HEK293 (cell line): ENCODE measurements around the gene RPL36AL.

Experiments used
- BCL6B ChIP-seq: fragments of 450-650 bp; formaldehyde crosslinking; IDR thresholded peaks from 2 replicates; pipeline ENCODE4 v1.5.1; 2017; ENCODE audit warnings: missing biosample characterization, missing genetic modification characterization
- EGR2 ChIP-seq: fragments of 450-650 bp; formaldehyde crosslinking; IDR thresholded peaks from 2 replicates; pipeline ENCODE4 v1.5.1; 2016; ENCODE audit warnings: low read depth, missing biosample characterization, missing genetic modification characterization
- GLI2 ChIP-seq: fragments of 450-650 bp; formaldehyde crosslinking; IDR thresholded peaks from 2 replicates; pipeline ENCODE4; 2017; ENCODE audit warnings: missing biosample characterization, missing genetic modification characterization, low read depth, borderline replicate concordance
- HOXA7 ChIP-seq: sonication (generic); formaldehyde crosslinking; IDR thresholded peaks from 2 replicates; pipeline ENCODE4 v1.8.1; 2022; ENCODE audit warnings: missing genetic modification reagents, borderline replicate concordance
- HOXC10 ChIP-seq: sonication (generic); formaldehyde crosslinking; IDR thresholded peaks from 2 replicates; pipeline ENCODE4 v1.8.1; 2023; ENCODE audit warnings: mild to moderate bottlenecking, missing genetic modification reagents
- HOXD13 ChIP-seq: sonication (generic); formaldehyde crosslinking; IDR thresholded peaks from 2 replicates; pipeline ENCODE4 v1.8.0; 2022; ENCODE audit warnings: missing genetic modification reagents, borderline replicate concordance
- KLF1 ChIP-seq: fragments of 450-650 bp; formaldehyde crosslinking; IDR thresholded peaks from 2 replicates; pipeline ENCODE4 v1.5.1; 2016; ENCODE audit warnings: missing biosample characterization, missing genetic modification characterization
- KLF9 ChIP-seq: fragments of 450-650 bp; formaldehyde crosslinking; IDR thresholded peaks from 2 replicates; pipeline ENCODE4 v1.5.1; 2016; ENCODE audit warnings: missing biosample characterization, missing genetic modification characterization, low read depth
- MZF1 ChIP-seq: fragments of 450-650 bp; formaldehyde crosslinking; IDR thresholded peaks from 2 replicates; pipeline ENCODE4 v1.5.1; 2017; ENCODE audit warnings: missing biosample characterization, missing genetic modification characterization, borderline replicate concordance
- SP2 ChIP-seq: fragments of 450-650 bp; formaldehyde crosslinking; IDR thresholded peaks from 2 replicates; pipeline ENCODE4 v1.5.1; 2016; ENCODE audit warnings: missing biosample characterization, missing genetic modification characterization
- SP7 ChIP-seq: fragments of 450-650 bp; formaldehyde crosslinking; IDR thresholded peaks from 2 replicates; pipeline ENCODE4 v1.5.1; 2016; ENCODE audit warnings: missing biosample characterization, missing genetic modification characterization
- TRIM28 ChIP-seq: IDR thresholded peaks from 2 replicates; pipeline ENCODE4 v1.6.1; 2011; ENCODE audit warnings: low read length, control low read depth, borderline replicate concordance
- WT1 ChIP-seq: fragments of 450-650 bp; formaldehyde crosslinking; IDR thresholded peaks from 2 replicates; pipeline ENCODE4 v1.5.1; 2016; ENCODE audit warnings: missing biosample characterization, missing genetic modification characterization
- ZBTB21 ChIP-seq: fragments of 450-650 bp; formaldehyde crosslinking; IDR thresholded peaks from 2 replicates; pipeline ENCODE4 v1.5.1; 2017; ENCODE audit warnings: missing biosample characterization, missing genetic modification characterization
- ZNF155 ChIP-seq: fragments of 450-650 bp; formaldehyde crosslinking; IDR thresholded peaks from 2 replicates; pipeline ENCODE4 v1.5.1; 2016; ENCODE audit warnings: missing biosample characterization, missing genetic modification characterization
- ZNF221 ChIP-seq: fragments of 450-650 bp; formaldehyde crosslinking; IDR thresholded peaks from 2 replicates; pipeline ENCODE4 v1.5.1; 2017; ENCODE audit warnings: missing biosample characterization, missing genetic modification characterization, borderline replicate concordance
- ZNF223 ChIP-seq: fragments of 450-650 bp; formaldehyde crosslinking; IDR thresholded peaks from 2 replicates; pipeline ENCODE4 v1.5.1; 2016; ENCODE audit warnings: missing biosample characterization, missing genetic modification characterization
- ZNF23 ChIP-seq: fragments of 450-650 bp; formaldehyde crosslinking; IDR thresholded peaks from 2 replicates; pipeline ENCODE4 v1.5.1; 2016; ENCODE audit warnings: missing biosample characterization, missing genetic modification characterization, borderline replicate concordance
- ZNF274 ChIP-seq, 2 experiments: fragments of 200-500 bp in 1 of 2; fragments of 450-650 bp in 1 of 2; sonication (Bioruptor generic) in 1 of 2; formaldehyde crosslinking in 1 of 2; IDR thresholded peaks; 2 replicates each; pipeline versions ENCODE4 v1.5.1 to v1.6.1; 2014 to 2016; ENCODE audit warnings: borderline replicate concordance in 1 of 2, inconsistent platforms in 1 of 2, low read length in 1 of 2, missing biosample characterization in 1 of 2, missing genetic modification characterization in 1 of 2
- ZNF280D ChIP-seq: fragments of 450-650 bp; formaldehyde crosslinking; IDR thresholded peaks from 2 replicates; pipeline ENCODE4 v1.5.1; 2016; ENCODE audit warnings: missing biosample characterization, missing genetic modification characterization
- ZNF302 ChIP-seq: fragments of 450-650 bp; formaldehyde crosslinking; IDR thresholded peaks from 2 replicates; pipeline ENCODE4 v1.5.1; 2016; ENCODE audit warnings: missing biosample characterization, missing genetic modification characterization, low read depth
- ZNF366 ChIP-seq: fragments of 450-650 bp; formaldehyde crosslinking; conservative IDR thresholded peaks from 2 replicates; pipeline ENCODE4 v1.5.1; 2016; ENCODE audit warnings: missing biosample characterization, missing genetic modification characterization
- ZNF37A ChIP-seq: fragments of 450-650 bp; IDR thresholded peaks from 2 replicates; pipeline ENCODE4 v1.5.1; 2018; ENCODE audit warnings: missing biosample characterization, missing genetic modification characterization
- ZNF416 ChIP-seq: fragments of 450-650 bp; formaldehyde crosslinking; IDR thresholded peaks from 2 replicates; pipeline ENCODE4 v1.5.1; 2016; ENCODE audit warnings: missing biosample characterization, missing genetic modification characterization
- ZNF580 ChIP-seq: fragments of 450-650 bp; formaldehyde crosslinking; IDR thresholded peaks from 2 replicates; pipeline ENCODE4 v1.5.1; 2016; ENCODE audit warnings: missing biosample characterization, missing genetic modification characterization
- ZNF610 ChIP-seq: fragments of 450-650 bp; formaldehyde crosslinking; IDR thresholded peaks from 2 replicates; pipeline ENCODE4 v1.5.1; 2016; ENCODE audit warnings: missing biosample characterization, missing genetic modification characterization, borderline replicate concordance
- ZNF621 ChIP-seq: fragments of 450-650 bp; formaldehyde crosslinking; IDR thresholded peaks from 2 replicates; pipeline ENCODE4 v1.5.1; 2017; ENCODE audit warnings: missing biosample characterization, missing genetic modification characterization
- ZNF629 ChIP-seq: fragments of 450-650 bp; formaldehyde crosslinking; IDR thresholded peaks from 2 replicates; pipeline ENCODE4 v1.5.1; 2017; ENCODE audit warnings: missing biosample characterization, missing genetic modification characterization
- ZNF654 ChIP-seq: fragments of 450-650 bp; formaldehyde crosslinking; IDR thresholded peaks from 2 replicates; pipeline ENCODE4 v1.5.1; 2016; ENCODE audit warnings: low read depth, missing biosample characterization, missing genetic modification characterization
- ZNF660 ChIP-seq: fragments of 450-650 bp; IDR thresholded peaks from 2 replicates; pipeline ENCODE4 v1.5.1; 2018; ENCODE audit warnings: missing biosample characterization, mild to moderate bottlenecking, missing genetic modification characterization
- ZNF791 ChIP-seq: fragments of 450-650 bp; formaldehyde crosslinking; IDR thresholded peaks from 2 replicates; pipeline ENCODE4 v1.5.1; 2016; ENCODE audit warnings: missing biosample characterization, missing genetic modification characterization
- TF ChIP-seq, protein P1 (sequence below): fragments of 450-650 bp; formaldehyde crosslinking; IDR thresholded peaks from 2 replicates; pipeline ENCODE4 v1.5.1; 2016; ENCODE audit warnings: missing biosample characterization, missing genetic modification characterization
- TF ChIP-seq, protein P2 (sequence below): sonication (generic); formaldehyde crosslinking; IDR thresholded peaks from 2 replicates; pipeline ENCODE4 v1.8.1; 2022; ENCODE audit warnings: mild to moderate bottlenecking, moderate library complexity, missing genetic modification reagents

RPL36AL gene

GRCh38 chr14:49620182-49621113 lies at the start of gene RPL36AL, which contains the start of gene MGAT2 (continued):
- TF ChIP-seq, protein P1, sequence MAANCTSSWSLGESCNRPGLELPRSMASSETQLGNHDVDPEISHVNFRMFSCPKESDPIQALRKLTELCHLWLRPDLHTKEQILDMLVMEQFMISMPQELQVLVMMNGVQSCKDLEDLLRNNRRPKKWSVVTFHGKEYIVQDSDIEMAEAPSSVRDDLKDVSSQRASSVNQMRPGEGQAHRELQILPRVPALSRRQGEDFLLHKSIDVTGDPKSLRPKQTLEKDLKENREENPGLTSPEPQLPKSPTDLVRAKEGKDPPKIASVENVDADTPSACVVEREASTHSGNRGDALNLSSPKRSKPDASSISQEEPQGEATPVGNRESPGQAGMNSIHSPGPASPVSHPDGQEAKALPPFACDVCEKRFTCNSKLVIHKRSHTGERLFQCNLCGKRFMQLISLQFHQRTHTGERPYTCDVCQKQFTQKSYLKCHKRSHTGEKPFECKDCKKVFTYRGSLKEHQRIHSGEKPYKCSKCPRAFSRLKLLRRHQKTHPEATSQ (tag by site-specific recombination), result no peak; the same call in 1 of the 2 replicates
- TF ChIP-seq SP2 (tag by site-specific recombination), result peak; percentile 89
- TF ChIP-seq KLF1 (tag by site-specific recombination), result 0 out of 2 replicates have a peak, but pooled peaks have one; percentile 16
- no peak for TF ChIP-seq ZNF654 (tag by site-specific recombination)
- TF ChIP-seq ZNF791 (tag by site-specific recombination), result no peak
- no peak for TF ChIP-seq HOXD13 (CRISPR knock-in tag)
- no peak for TF ChIP-seq HOXA7 (CRISPR knock-in tag)
- no peak; the same call in 1 of the 2 replicates for TF ChIP-seq TRIM28
- no peak for TF ChIP-seq ZNF580 (tag by site-specific recombination)
- TF ChIP-seq ZBTB21, result 0 out of 2 replicates have a peak, but pooled peaks have one; percentile 14
- no peak for TF ChIP-seq ZNF37A
- TF ChIP-seq ZNF621, result no peak
- TF ChIP-seq ZNF416 (tag by site-specific recombination), result no peak
- TF ChIP-seq ZNF223 (tag by site-specific recombination), result no peak
- TF ChIP-seq HOXC10, result 0 out of 2 replicates have a peak, but pooled peaks have one; percentile 58
- peak; percentile 46 for TF ChIP-seq KLF9
- TF ChIP-seq BCL6B, result no peak
- peak; percentile 58 for TF ChIP-seq SP7 (tag by site-specific recombination)
- no peak; the same call in 1 of the 2 replicates for TF ChIP-seq ZNF629 (tag by site-specific recombination)
- 0 out of 2 replicates have a peak, but pooled peaks have one; percentile 15 for TF ChIP-seq EGR2
- TF ChIP-seq, protein P2, sequence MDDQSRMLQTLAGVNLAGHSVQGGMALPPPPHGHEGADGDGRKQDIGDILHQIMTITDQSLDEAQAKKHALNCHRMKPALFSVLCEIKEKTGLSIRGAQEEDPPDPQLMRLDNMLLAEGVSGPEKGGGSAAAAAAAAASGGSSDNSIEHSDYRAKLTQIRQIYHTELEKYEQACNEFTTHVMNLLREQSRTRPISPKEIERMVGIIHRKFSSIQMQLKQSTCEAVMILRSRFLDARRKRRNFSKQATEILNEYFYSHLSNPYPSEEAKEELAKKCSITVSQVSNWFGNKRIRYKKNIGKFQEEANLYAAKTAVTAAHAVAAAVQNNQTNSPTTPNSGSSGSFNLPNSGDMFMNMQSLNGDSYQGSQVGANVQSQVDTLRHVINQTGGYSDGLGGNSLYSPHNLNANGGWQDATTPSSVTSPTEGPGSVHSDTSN (CRISPR knock-in tag), result peak; percentile 88; the same call in 1 of the 2 replicates
- no peak for TF ChIP-seq ZNF280D (tag by site-specific recombination)
- no peak for TF ChIP-seq GLI2 (tag by site-specific recombination)
- no peak for TF ChIP-seq ZNF23 (tag by site-specific recombination)
- TF ChIP-seq ZNF274 (IDR thresholded peaks at IDR 0.05; ENCODE audit: low read length), result no peak
- TF ChIP-seq ZNF274 (tag by site-specific recombination; IDR thresholded peaks at IDR 0.05; ENCODE audit: borderline replicate concordance), result no peak
- TF ChIP-seq ZNF366 (tag by site-specific recombination), result no peak
- no peak for TF ChIP-seq WT1 (tag by site-specific recombination)
- TF ChIP-seq ZNF221 (tag by site-specific recombination), result no peak
- TF ChIP-seq ZNF610 (tag by site-specific recombination), result no peak; the same call in 1 of the 2 replicates
- no peak for TF ChIP-seq MZF1
- no peak for TF ChIP-seq ZNF302 (tag by site-specific recombination)
- TF ChIP-seq ZNF660 (tag by site-specific recombination), result 0 out of 2 replicates have a peak, but pooled peaks have one; percentile 8
- no peak for TF ChIP-seq ZNF155 (tag by site-specific recombination)
